Measurements from ENCODE around the gene ALG3. TPM values are rescaled to one million over a fixed set of nuclear protein-coding genes. Genes with fewer than 3 reads are reported as not detected.

The ALG3 gene
- 41.1 and 49.0 TPM in 2 replicates for total RNA-seq

GRCh38 chr3:184248454-184249411, at the start of gene ALG3:
Gene ALG3 (minus strand): TSS chr3:184248962. CDS start chr3:184248940, 22 bp downstream.

GRCh38 chr3:184275961-184276910, 27.5 kb upstream of the ALG3 start, which contains the start of gene ECE2:
Gene ECE2 (plus strand): TSS chr3:184276022. CDS start chr3:184276154, 132 bp downstream.

DNA sequence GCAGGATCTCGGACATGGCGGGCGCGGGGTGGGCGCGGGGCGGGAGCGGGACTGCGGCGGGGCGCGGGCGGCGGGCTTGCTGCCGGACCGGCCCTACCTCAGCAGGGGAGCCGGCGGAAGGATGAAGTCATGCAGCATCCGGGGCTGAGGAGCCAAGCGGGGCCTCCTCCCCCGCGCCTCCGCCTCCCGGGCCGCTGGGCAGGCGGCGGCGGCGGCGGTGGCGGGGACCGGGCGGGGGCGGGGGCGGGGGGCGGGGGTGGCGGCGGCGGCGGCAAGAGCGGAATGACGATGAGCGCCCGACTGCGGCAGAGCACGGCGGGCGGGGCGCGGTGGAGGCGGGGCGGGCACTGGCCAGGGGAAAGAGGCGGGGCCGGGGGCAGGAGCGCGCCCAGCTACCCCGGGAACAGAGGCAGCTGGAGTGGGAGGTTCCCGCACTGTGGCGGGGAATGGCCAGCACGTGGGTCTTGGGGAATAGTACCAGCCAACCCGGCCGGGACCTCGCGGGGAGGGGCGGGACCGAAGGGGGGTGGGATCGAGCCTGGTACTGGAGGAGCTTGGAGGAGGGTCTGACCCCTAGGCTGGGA, 12.6 kb upstream of the ALG3 start, which contains the start of gene CAMK2N2:
Gene CAMK2N2, minus strand, starts transcription at position 284 of the 584 bp plus-strand sequence. Its CDS starts 268 bp downstream, at position 16.

DNA sequence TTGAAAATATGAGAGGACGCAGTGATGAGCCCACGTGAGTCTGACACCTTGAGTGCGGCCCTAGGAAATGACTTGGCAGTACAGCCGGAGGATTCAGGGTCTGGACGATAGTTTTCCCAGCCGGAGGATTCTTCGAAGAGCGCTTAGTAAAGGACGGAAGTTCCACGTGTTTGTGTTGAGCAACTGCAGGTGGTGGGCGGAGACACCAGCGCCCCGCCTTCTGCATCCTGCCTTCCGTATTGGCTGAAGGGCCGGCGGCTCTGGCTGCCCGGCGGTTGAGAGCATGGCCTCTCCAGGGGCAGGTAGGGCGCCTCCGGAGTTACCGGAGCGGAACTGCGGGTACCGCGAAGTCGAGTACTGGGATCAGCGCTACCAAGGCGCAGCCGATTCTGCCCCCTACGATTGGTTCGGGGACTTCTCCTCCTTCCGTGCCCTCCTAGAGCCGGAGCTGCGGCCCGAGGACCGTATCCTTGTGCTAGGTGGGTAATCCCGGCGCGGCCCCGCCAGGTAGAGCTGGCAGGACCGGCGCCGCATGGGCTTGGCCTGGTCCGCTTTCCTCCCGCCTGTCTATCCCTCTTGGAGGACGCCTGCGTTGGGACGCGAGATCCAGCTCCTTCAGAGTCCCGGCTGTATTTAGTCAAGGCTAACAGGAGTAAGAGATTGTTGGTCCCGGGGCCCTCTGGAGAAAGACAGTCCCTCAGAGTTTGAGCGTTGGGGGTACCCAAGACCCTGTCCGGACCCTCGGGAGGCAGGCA, 827 bp upstream of the ALG3 start, which contains the start of gene EEF1AKMT4:
Gene EEF1AKMT4, plus strand, starts transcription at position 261 of the 755 bp plus-strand sequence. Its CDS starts 23 bp downstream, at position 284.

DNA sequence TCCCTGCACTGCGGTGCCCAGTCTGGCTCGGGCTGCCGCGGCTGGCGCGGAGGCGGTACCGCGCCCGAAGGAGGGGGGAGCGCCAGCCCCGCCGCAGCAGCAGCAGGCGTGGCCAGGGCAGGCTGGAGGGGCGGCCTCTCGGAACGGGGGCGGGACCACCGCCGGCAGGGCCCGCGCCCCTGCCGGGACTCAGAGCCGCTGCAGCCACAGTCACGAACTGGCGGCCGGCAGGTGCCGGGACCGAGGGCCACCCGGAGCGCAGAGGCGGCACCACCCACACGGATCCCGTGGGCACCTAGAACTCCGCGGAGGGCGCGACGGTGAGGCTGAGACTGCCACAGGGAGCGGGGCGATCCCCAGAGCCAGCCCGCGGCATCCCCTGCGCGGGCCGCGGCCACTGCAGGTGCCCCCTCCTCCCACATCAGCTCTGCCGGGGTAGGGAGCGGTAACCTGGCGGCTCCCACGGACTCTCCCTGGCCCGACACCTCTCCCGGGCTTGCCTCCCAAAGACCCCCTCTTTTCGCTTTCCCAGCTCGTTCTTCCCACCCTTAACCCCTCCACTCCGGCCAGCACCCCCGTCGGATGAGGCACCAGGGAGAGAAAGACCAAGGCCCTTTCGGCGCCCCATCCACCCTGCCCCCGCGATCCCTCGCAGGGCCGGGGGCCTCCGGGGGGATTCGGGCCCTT, 19.2 kb downstream of the ALG3 start, which contains the start of gene VWA5B2:
Gene VWA5B2, plus strand, starts transcription at position 192 of the 687 bp plus-strand sequence. CDS start 944 bp downstream, outside the sequence.

Other genes with a start within 250 kb of the ALG3 start
- 33.3 and 33.7 TPM in 2 replicates for gene ABCC5, start 231.1 kb downstream of the ALG3 start, total RNA-seq
- gene HTR3D, start 217.2 kb downstream of the ALG3 start, total RNA-seq, result not detected in 2 replicates
- gene HTR3C, start 195.9 kb downstream of the ALG3 start, total RNA-seq, result not detected in 2 replicates
- gene HTR3E, start 151.9 kb downstream of the ALG3 start, total RNA-seq, result not detected in 2 replicates
- 25.2 and 29.4 TPM in 2 replicates for gene EIF2B5, start 113.6 kb downstream of the ALG3 start, total RNA-seq
- gene DVL3, start 93.6 kb downstream of the ALG3 start, total RNA-seq, result 41.6 and 63.3 TPM in 2 replicates
- gene AP2M1, start 74.1 kb downstream of the ALG3 start, total RNA-seq, result 561 and 564 TPM in 2 replicates
- 42.1 and 49.6 TPM in 2 replicates for gene ABCF3, start 62.8 kb downstream of the ALG3 start, total RNA-seq
- gene VWA5B2, start 19.4 kb downstream of the ALG3 start, total RNA-seq, result not detected in 2 replicates
- 2.4 and 4.2 TPM in 2 replicates for gene EEF1AKMT4, start 710 bp upstream of the ALG3 start, total RNA-seq
- gene CAMK2N2, start 12.6 kb upstream of the ALG3 start, total RNA-seq, result 0.37 TPM in 1 of 2 replicates, not detected in the other
- not detected in 2 replicates for gene ECE2, start 27.1 kb upstream of the ALG3 start, total RNA-seq
- gene PSMD2, start 50.3 kb upstream of the ALG3 start, total RNA-seq, result 557 and 1,040 TPM in 2 replicates
- gene EIF4G1, start 65.6 kb upstream of the ALG3 start, total RNA-seq, result 258 and 495 TPM in 2 replicates
- gene FAM131A, start 88.6 kb upstream of the ALG3 start, total RNA-seq, result 21.4 and 38.7 TPM in 2 replicates
- gene CLCN2, start 112.6 kb upstream of the ALG3 start, total RNA-seq, result 2.4 and 2.8 TPM in 2 replicates
- gene POLR2H, start 112.7 kb upstream of the ALG3 start, total RNA-seq, result 86.7 and 121 TPM in 2 replicates
- not detected in 2 replicates for gene THPO, start 129.2 kb upstream of the ALG3 start, total RNA-seq
- gene CHRD, start 131.1 kb upstream of the ALG3 start, total RNA-seq, result 0.55 and 0.59 TPM in 2 replicates

All from smooth muscle cell of the umbilical artery (primary cell).